Neural cell (in vitro differentiated cells): Measurements from ENCODE around the gene BCL11B. TPM values are rescaled to one million over a fixed set of nuclear protein-coding genes. Genes with fewer than 3 reads are reported as not detected.

Experiments
- H2AFZ ChIP-seq: fragments of 200-600, 300-800 bp; sonication (generic), shearing (Covaris generic); 2 replicates; pipeline ENCODE4 v1.6.0; 2014; ENCODE audit warnings: low read depth, mild to moderate bottlenecking, antibody characterized with exemption, low read length, moderate library complexity
- H3F3A ChIP-seq: fragments of 200-600 bp; shearing (Covaris generic); 2 replicates; pipeline ENCODE4 v1.6.1; 2016; ENCODE audit warnings: mild to moderate bottlenecking, moderate library complexity, mixed read lengths, antibody characterized with exemption, low read length; ENCODE audit not compliant: insufficient read depth, poor library complexity, severe bottlenecking
- H3K27ac ChIP-seq: fragments of 200-600, 300-800 bp; sonication (generic), shearing (Covaris generic); 2 replicates; pipeline ENCODE4 v1.5.1; 2014; ENCODE audit warnings: mild to moderate bottlenecking, low read length, moderate library complexity
- H3K27me3 ChIP-seq: fragments of 300-800, 200-600 bp; sonication (generic), shearing (Covaris generic); 2 replicates; pipeline ENCODE4 v1.6.0; 2014; ENCODE audit warnings: mild to moderate bottlenecking, low read depth, low read length, moderate library complexity; ENCODE audit not compliant: insufficient read depth
- H3K36me3 ChIP-seq: fragments of 300-800, 200-600 bp; sonication (generic), shearing (Covaris generic); 2 replicates; pipeline ENCODE4 v1.5.1; 2014; ENCODE audit warnings: mild to moderate bottlenecking, antibody characterized with exemption, low read length, moderate library complexity; ENCODE audit not compliant: insufficient read depth
- H3K4me2 ChIP-seq: fragments of 300-800, 200-600 bp; sonication (generic), shearing (Covaris generic); 2 replicates; pipeline ENCODE4 v1.6.0; 2014; ENCODE audit warnings: mild to moderate bottlenecking, low read length
- H3K4me3 ChIP-seq: fragments of 300-800, 200-600 bp; sonication (generic), shearing (Covaris generic); 2 replicates; pipeline ENCODE4 v1.5.1; 2014; ENCODE audit warnings: mild to moderate bottlenecking, low read length, moderate library complexity
- H3K79me2 ChIP-seq: fragments of 200-600 bp; shearing (Covaris generic); replicated peaks from 2 replicates; pipeline ENCODE4 v1.6.0; 2014; ENCODE audit warnings: mild to moderate bottlenecking, low read length, moderate library complexity; ENCODE audit not compliant: insufficient read depth
- H3K9ac ChIP-seq: fragments of 300-800, 200-600 bp; sonication (generic), shearing (Covaris generic); 2 replicates; pipeline ENCODE4 v1.6.1; 2016; ENCODE audit warnings: mild to moderate bottlenecking, low read length, mixed read lengths
- H3K9me2 ChIP-seq: fragments of 200-600 bp; shearing (Covaris generic); 2 replicates; pipeline ENCODE4 v1.6.1; 2016; ENCODE audit warnings: mild to moderate bottlenecking, low read length, mixed read lengths; ENCODE audit not compliant: insufficient read depth
- H3K9me3 ChIP-seq: fragments of 200-600, 300-800 bp; sonication (generic), shearing (Covaris generic); 2 replicates; pipeline ENCODE4 v1.6.1; 2016; ENCODE audit warnings: mild to moderate bottlenecking, mixed run types, low read length, moderate library complexity, mixed read lengths
- H4K20me1 ChIP-seq: fragments of 200-600 bp; shearing (Covaris generic); 2 replicates; pipeline ENCODE4 v1.6.1; 2016; ENCODE audit warnings: mild to moderate bottlenecking, mixed run types; ENCODE audit not compliant: insufficient read depth
- CTCF ChIP-seq: fragments of 450-650 bp; IDR thresholded peaks from 2 replicates; pipeline ENCODE4 v1.5.1; 2014; ENCODE audit warnings: antibody characterized with exemption, mild to moderate bottlenecking, moderate library complexity; ENCODE audit not compliant: poor library complexity, severe bottlenecking
- EP300 ChIP-seq: fragments of 450-650 bp; conservative IDR thresholded peaks from 2 replicates; pipeline ENCODE4 v1.6.1; 2014; ENCODE audit warnings: antibody characterized with exemption, mild to moderate bottlenecking, moderate library complexity; ENCODE audit not compliant: poor library complexity, severe bottlenecking
- EZH2 ChIP-seq: fragments of 200-600, 300-800 bp; shearing (Covaris generic), sonication (generic); IDR thresholded peaks from 2 replicates; pipeline ENCODE4 v1.6.1; 2014; ENCODE audit warnings: antibody characterized with exemption, low read length, borderline replicate concordance, mild to moderate bottlenecking; ENCODE audit not compliant: insufficient read depth, poor library complexity, severe bottlenecking
- MXI1 ChIP-seq: fragments of 450-650 bp; conservative IDR thresholded peaks from 2 replicates; pipeline ENCODE4 v1.6.1; 2014; ENCODE audit warnings: antibody characterized with exemption, mild to moderate bottlenecking; ENCODE audit not compliant: poor library complexity, severe bottlenecking
- POLR2AphosphoS5 ChIP-seq: IDR thresholded peaks from 2 replicates; pipeline ENCODE4 v1.6.1; 2012
- RAD21 ChIP-seq: fragments of 450-650 bp; conservative IDR thresholded peaks from 2 replicates; pipeline ENCODE4 v1.6.1; 2014; ENCODE audit warnings: antibody characterized with exemption, mild to moderate bottlenecking, moderate library complexity
- REST ChIP-seq: IDR thresholded peaks from 2 replicates; pipeline ENCODE4 v1.6.1; 2012; ENCODE audit warnings: borderline replicate concordance
- SMC3 ChIP-seq: fragments of 450-650 bp; conservative IDR thresholded peaks from 2 replicates; pipeline ENCODE4 v1.6.1; 2014; ENCODE audit warnings: antibody characterized with exemption, mild to moderate bottlenecking, moderate library complexity; ENCODE audit not compliant: poor library complexity
- TAF1 ChIP-seq: IDR thresholded peaks from 2 replicates; pipeline ENCODE4 v1.6.1; 2012; ENCODE audit warnings: low read depth
- polyA plus RNA-seq: library from polyadenylated mRNA; depleted of rRNA; stranded (reverse); fragments of >200 nt; gene quantifications from 2 replicates; pipeline ENCODE4 v1.2.3, GENCODE V29; 2014

The BCL11B gene
- polyA plus RNA-seq, 1 donor from 2014 or later, result 104 TPM

- Histone ChIP-seq H3K9ac (no peak overlapping the region), H3K4me3 (no peak overlapping the region), H3K36me3 (no peaks in the 10 kb centered on the region), H3K9me3 (no peaks in the 10 kb centered on the region), H3K27me3 (no peaks in the 10 kb centered on the region), H3F3A (peaks cover 4% of the 10 kb centered on the region), H3K79me2 (peaks cover 93% of the 10 kb centered on the region), H2AFZ (no peak overlapping the region), H4K20me1 (peaks cover 98% of the 10 kb centered on the region), H3K9me2 (no peaks in the 10 kb centered on the region), H3K27ac (no peak overlapping the region), H3K4me2 (no peak overlapping the region)
- TF ChIP-seq POLR2AphosphoS5, result no peak
- no peak for TF ChIP-seq EZH2
- TF ChIP-seq RAD21, result no peak
- TF ChIP-seq SMC3, result no peak
- TF ChIP-seq TAF1, result no peak
- TF ChIP-seq REST, result no peak
- TF ChIP-seq MXI1, result no peak
- no peak for TF ChIP-seq CTCF
- no peak for TF ChIP-seq EP300
Observed at GRCh38 chr14:99225436-99226203, 46.4 kb downstream of the BCL11B start.

GRCh38 chr14:99224948-99225347, 47.0 kb downstream of the BCL11B start:
- Histone ChIP-seq H3K9ac (no peak overlapping the region), H3K9me2 (no peaks in the 10 kb centered on the region), H3K4me3 (no peak overlapping the region), H4K20me1 (peaks cover 98% of the 10 kb centered on the region), H3K79me2 (peaks cover 93% of the 10 kb centered on the region), H3K36me3 (no peaks in the 10 kb centered on the region), H3K27ac (no peak overlapping the region), H3K27me3 (no peaks in the 10 kb centered on the region), H3F3A (peaks cover 4% of the 10 kb centered on the region), H3K4me2 (no peak overlapping the region), H2AFZ (no peak overlapping the region), H3K9me3 (no peaks in the 10 kb centered on the region)
- TF ChIP-seq CTCF, result no peak
- no peak for TF ChIP-seq EZH2
- TF ChIP-seq EP300, result no peak
- TF ChIP-seq SMC3, result no peak
- no peak for TF ChIP-seq TAF1
- no peak for TF ChIP-seq POLR2AphosphoS5
- TF ChIP-seq MXI1, result no peak
- no peak for TF ChIP-seq REST
- no peak for TF ChIP-seq RAD21
